Activated CD4-positive, alpha-beta T cell treated with anti-CD3 and anti-CD28 coated beads, Interleukin-2, amount 50 U/mL, for 4 hours (primary cell): ENCODE data around the gene S100A2.
"Not testable (repeated sequence)": the region's sequence is repeated elsewhere in the genome, so short reads cannot be mapped to it uniquely, and the experiment has no call there.

ENCODE experiments used
- DNase-seq, 2 experiments: peaks; one replicate each; pipeline ENCODE4 v3.0.0-alpha.2; 2020

The S100A2 gene

DNA sequence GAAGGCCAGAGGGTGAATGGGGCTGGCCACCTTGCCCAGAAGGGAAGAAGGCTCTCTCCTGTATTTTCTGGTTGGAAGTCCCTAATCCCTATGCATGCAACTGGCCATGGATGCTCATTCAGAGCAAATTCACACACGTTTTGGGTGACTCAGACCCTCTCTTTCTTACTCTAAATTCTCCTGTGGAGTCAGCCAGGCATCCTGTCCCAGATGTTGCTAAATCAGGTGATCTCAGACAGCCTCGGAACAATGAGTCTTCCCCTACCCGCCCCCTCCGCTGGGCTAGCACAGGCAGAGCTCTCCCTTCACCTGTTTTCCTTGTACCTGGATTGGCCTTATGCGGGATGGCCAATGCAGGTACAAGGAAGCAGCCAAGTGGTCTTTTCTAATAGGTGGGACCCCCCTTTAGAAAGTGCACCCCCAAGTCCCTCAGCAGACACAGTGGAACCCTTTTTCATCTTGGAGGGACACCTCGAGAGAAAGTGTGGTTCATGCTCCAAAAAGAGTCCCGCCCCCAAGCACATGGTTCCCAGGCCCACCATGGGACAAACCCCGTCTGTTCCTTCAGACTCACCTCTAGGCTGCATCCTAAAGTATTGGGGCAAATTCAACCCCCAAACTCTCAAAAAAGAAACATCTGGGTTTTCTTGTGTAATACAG is 38.5 kb downstream of the S100A2 start:
- DNase-seq, result no peak

DNA sequence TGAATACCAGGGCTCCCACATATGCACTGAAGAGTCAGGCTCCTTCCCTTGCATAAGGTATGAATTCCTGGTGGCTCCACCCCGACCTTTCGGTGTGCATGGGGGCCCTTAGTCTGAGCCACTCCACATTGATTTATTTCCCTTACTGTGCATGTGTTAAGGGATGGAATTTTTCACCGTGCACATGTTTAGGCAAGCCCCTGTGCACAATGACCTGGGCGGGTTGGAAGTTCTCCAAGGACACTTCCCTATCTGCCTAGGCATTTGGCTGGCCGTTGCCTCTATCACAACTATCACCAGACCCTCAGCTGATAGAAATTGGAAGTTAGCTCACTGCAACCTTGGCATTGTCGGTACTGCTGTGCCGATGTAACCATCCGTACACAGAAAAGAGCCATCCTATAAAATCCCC is 39.5 kb downstream of the S100A2 start:
- no peak for DNase-seq

DNA sequence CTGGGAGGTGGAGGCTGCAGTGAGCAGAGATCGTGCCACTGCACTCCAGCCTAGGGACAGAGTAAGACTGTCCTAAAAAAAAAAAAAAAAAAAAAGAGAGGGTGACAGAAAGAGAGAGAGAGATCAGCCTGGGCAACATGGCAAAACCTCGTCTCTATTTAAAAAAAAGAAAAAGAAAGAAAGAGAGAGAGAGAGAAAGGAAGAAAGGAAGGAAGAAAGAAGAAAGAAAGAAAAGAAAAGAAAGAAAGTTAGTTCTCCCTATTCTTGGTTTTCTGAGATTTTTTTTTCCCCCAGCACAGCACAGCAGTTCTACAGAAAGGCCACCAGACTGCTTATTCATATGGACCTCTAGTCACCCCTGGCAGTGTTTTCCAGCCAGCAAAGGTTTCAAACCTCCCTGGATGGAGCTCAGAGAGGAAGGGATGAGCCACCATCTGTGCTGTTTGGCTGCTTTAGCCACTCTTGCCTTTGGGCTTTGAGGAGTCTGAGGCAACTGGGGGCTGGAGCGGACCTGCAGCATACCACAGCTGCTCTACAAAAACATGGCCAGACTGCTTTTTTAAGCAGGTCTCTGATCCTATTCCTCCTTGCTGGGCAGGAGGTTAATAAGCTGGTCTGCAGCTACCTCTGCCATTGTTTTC is 40.4 kb downstream of the S100A2 start:
- DNase-seq, result no peak

DNA sequence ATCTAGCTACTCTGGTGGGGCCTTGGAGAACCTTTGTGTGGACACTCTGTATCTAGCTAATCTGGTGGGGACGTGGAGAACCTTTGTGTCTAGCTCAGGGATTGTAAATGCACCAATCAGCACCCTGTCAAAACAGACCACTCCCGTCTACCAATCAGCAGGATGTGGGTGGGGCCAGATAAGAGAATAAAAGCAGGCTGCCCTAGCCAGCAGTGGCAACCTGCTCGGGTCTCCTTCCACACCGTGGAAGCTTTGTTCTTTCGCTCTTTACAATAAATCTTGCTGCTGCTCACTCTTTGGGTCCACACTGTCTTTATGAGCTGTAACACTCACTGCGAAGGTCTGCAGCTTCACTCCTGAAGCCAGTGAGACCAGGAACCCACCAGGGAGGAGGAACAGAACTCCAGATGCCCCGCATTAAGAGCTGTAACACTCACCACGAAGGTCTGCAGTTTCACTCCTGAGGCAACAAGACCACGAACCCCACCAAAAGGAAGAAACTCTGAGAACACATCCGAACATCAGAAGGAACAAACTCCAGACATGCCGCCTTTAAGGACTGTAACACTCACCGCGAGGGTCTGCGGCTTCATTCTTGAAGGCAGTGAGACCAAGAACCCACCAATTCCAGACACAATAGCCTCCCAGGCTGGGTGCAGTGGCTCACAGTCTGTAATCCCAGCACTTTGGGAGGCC is 43.1 kb downstream of the S100A2 start:
- not testable (repeated sequence) for DNase-seq

DNA sequence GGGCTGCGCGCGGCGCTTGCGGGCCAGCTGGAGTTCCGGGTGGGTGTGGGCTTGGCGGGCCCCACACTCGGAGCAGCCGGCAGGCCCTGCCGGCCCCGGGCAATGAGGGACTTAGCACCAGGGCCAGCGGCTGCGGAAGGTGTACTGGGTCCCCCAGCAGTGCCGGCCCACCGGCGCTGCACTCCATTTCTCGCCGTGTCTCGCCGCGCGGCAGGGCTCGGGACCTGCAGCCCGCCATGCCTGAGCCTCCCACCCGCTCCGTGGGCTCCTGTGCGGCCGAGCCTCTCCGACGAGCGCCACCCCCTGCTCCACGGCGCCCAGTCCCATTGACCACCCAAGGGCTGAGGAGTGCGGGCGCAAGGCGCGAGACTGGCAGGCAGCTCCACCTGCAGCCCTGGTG is 43.8 kb downstream of the S100A2 start:
- not testable (repeated sequence) for DNase-seq

DNA sequence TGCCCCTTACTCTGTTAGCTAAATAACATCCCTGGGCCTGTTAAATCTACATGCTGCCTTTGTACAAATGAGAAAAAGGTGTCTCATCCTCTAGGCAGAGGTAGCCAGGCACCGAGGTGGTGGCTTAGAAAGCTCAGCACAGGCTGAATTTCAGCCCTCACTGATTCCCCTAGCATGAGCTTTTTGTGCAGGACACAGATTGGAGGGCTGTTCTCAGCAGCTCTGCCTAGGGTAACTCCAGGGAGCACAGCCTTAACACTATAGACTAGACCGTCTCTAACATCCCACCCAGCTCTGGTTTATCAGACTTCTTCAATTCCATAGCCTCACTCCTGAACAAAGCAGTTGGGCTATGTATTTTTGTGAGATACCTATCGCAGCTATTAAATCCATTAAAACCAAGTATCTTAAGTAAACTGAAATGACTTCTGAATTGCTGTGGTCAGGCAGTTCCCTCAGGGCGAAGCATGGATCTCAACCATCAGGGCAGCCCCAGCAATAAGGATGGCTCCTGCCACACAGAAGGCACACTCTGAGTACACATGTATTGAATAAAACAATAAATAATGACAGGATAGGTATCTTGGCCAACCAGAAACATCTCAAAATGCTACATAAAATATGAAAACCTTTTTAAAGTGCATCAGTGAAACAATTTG is 44.7 kb downstream of the S100A2 start:
- DNase-seq, result no peak

DNA sequence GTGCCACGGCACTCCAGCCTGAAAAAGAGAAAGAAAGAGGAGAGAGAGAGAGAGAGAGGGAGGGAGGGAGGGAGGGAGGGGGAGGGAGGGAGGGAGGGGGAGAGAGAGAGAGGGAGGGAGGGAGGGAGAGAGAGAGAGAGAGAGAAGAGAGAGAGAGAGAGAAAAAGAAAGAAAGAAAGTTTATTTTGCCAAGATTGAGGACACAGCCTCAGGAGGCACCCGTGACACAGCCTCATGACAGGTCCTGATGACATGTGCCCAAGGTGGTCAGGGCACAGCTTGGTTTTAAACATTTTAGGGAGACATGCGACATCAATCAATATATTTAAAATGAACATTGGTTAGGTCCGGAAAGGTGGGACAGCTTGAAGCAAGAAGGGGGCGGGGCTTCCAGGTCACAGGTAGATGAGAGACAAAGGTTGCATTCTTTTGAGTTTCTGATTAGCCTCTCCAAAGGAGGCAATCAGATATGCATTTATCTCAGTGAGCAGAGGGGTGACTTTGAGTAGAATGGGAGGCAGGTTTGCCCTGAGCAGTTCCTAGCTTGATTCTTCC is 45.4 kb downstream of the S100A2 start:
- not testable (repeated sequence) for DNase-seq

DNA sequence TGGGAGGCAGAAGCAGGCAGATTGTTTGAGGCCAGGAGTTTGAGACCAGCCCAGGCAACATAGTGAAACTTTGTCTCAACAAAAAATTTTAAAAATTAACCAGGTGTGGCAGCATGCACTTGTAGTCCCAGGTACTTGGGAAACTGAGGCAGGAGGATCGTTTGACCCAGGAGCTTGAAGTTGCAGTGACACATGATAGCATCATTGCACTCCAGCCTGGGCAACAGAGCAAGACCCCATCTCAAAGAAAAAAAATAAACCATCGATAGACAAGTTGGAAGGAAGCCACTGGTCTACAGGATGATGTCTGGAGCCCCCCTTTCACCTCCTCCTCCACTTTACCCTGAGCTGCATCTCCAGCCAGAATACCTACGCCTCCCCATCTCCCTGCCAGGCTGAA is 46.4 kb downstream of the S100A2 start:
- DNase-seq, result no peak

DNA sequence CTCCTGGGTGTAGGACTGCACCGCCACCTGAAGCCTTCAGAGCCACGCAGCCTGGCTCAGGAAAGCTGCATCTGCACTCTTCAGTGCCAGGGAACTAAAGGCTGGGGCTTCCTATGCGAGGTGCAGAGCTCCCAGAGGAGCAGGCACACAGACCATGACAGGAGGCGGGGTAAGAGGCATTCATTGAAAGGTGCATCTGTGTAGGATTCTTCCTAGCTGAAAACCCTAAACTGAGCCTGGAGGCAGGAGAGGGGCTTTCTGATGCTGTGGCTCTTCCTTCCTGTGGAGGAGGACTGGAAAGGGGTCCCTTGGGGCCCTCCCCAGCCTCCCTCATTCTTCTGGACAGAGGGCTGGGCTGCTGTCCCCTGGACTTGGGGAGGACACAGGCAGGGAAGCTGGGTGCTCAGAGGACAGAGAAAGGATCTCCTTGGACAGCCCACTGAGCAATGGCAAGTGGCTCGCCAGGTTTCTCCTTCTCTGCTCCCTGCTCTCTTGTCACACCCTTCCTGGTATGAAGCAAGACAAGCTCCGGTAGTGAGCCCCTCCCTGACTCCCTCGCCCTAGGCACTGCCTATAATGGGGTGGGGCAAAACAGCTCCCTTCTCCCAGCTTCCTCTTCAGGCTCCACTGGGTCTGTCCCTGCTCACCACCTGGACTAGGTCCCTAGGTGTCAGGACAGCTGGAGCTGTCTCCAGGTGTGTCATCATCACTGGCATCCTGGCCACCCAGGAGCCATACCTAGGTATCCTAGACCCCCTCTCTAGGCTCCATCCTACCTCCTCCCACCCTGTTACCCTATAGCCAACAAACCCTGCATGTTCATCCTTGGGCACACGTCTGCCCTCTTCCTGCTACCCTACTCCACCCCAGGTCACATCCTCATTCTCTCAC is 49.9 kb downstream of the S100A2 start:
- no peak for DNase-seq

DNA sequence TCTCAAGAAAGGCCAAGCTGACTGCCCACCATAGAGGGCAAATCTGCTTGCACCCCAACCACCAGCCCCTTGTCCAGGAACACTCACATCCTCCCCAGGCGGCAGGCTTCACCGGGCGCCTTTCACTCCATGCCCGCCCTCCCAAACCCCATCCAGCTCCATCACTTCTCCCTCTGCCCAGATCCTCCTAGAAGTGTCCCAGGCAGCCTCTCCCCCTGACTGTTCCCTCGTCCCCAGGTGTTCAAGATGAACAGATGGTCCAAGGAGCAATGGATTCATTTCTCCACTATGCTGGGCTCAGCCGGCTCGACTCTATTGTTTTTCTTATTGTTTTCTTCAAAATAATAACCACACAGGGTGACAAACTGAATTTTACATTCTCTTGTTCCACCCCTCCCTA is 52.0 kb downstream of the S100A2 start:
- DNase-seq, result no peak

DNA sequence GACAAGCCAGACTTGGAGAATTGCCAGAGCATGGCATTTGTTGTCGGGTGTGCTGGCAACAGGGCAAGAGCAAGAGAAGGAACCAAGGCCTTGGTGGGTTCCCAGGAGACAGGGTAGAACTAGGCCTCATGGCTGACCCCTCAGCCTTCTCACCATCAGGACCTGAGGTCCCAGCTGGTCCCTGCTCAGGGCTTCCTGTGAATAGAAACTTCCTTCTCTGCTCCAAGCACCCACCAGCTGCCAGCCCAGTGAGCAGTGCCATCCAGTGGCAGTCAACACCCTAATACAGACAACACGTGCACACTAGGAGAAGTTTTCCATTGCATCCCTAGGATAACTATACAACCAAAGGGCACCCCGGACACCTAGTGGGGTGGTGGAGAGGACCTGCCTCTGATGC is 52.6 kb downstream of the S100A2 start:
- no peak for DNase-seq
